GM20431 (cell line): ENCODE measurements around the gene SH3YL1.

Source experiments
- in situ Hi-C: fragments of 300-500 bp; cut with MseI, MboI; formaldehyde crosslinking; loops from one replicate; pipeline ENCODE4 v1.15.0; 2020; ENCODE audit warnings: low sequenced_read_pairs; ENCODE audit not compliant: unreplicated experiment

Gene SH3YL1

GRCh38 chr2:228518-229278 is 35.1 kb downstream of the SH3YL1 start:
- in situ Hi-C loops, result no loop called here

- in situ Hi-C loops, result no loop called here
These were observed 35.7 kb downstream of the SH3YL1 start for GRCh38 chr2:228115-228514.

- in situ Hi-C loops, result no loop called here
These were observed 39.7 kb downstream of the SH3YL1 start for GRCh38 chr2:223971-224760.

GRCh38 chr2:223451-223850 is 40.4 kb downstream of the SH3YL1 start:
- in situ Hi-C loops, result no loop called here

- in situ Hi-C loops, result no loop called here
These were observed 47.8 kb downstream of the SH3YL1 start for GRCh38 chr2:216068-216467.

- in situ Hi-C loops, result no loop called here
These were observed 49.7 kb downstream of the SH3YL1 start for GRCh38 chr2:213932-214693.

GRCh38 chr2:211486-212184 is 52.2 kb downstream of the SH3YL1 start:
- in situ Hi-C loops, result no loop called here

GRCh38 chr2:210660-211059 is 53.2 kb downstream of the SH3YL1 start:
- in situ Hi-C loops, result no loop called here

- in situ Hi-C loops, result no loop called here
These were observed 54.4 kb downstream of the SH3YL1 start for GRCh38 chr2:209470-209869.

GRCh38 chr2:208335-208734 is 55.5 kb downstream of the SH3YL1 start:
- in situ Hi-C loops, result no loop called here

GRCh38 chr2:203984-204383 is 59.8 kb downstream of the SH3YL1 start:
- in situ Hi-C loops, result no loop called here

- in situ Hi-C loops, result no loop called here
These were observed 60.4 kb downstream of the SH3YL1 start for GRCh38 chr2:203401-203800.

GRCh38 chr2:202945-203344 is 60.9 kb downstream of the SH3YL1 start:
- in situ Hi-C loops, result no loop called here

- in situ Hi-C loops, result no loop called here
These were observed 62.0 kb downstream of the SH3YL1 start for GRCh38 chr2:201648-202433.

GRCh38 chr2:199041-199966 is 64.5 kb downstream of the SH3YL1 start:
- in situ Hi-C loops, result no loop called here

- in situ Hi-C loops, result no loop called here
These were observed 67.4 kb downstream of the SH3YL1 start for GRCh38 chr2:196406-196805.

GRCh38 chr2:195932-196331 is 67.9 kb downstream of the SH3YL1 start:
- in situ Hi-C loops, result no loop called here

GRCh38 chr2:193141-193671 is 70.6 kb downstream of the SH3YL1 start:
- in situ Hi-C loops, result no loop called here
